Cardiac muscle cell (in vitro differentiated cells and primary cell): Measurements from ENCODE around the gene CCDC126. TPM values are rescaled to one million over a fixed set of nuclear protein-coding genes. Genes with fewer than 3 reads are reported as not detected.

ENCODE experiments used
- DNase-seq, 2 donors: peaks; one replicate each; pipeline versions ENCODE4 v3.0.0 to v3.0.0-alpha.2; 2010 to 2017; ENCODE audit warnings: low read depth in 1 of 2, low spot score in 1 of 2
- H3K27ac ChIP-seq: fragments of 200-600 bp; sonication (generic); 2 replicates; pipeline ENCODE4 v1.5.1; 2016
- H3K27me3 ChIP-seq: fragments of 200-600 bp; sonication (generic); 2 replicates; pipeline ENCODE4 v1.6.0; 2016; ENCODE audit warnings: control low read depth
- H3K36me3 ChIP-seq: fragments of 200-600 bp; sonication (generic); 2 replicates; pipeline ENCODE4 v1.5.1; 2016; ENCODE audit warnings: control low read depth
- H3K4me1 ChIP-seq: fragments of 200-600 bp; sonication (generic); 2 replicates; pipeline ENCODE4 v1.8.1; 2017; ENCODE audit warnings: low read depth, mild to moderate bottlenecking, mixed run types
- H3K4me3 ChIP-seq: fragments of 200-600 bp; sonication (generic); 2 replicates; pipeline ENCODE4 v1.5.1; 2016; ENCODE audit warnings: mild to moderate bottlenecking
- H3K9me3 ChIP-seq: fragments of 200-600 bp; sonication (generic); 2 replicates; pipeline ENCODE4 v1.5.1; 2017; ENCODE audit warnings: low read depth, mild to moderate bottlenecking, control low read depth
- polyA plus RNA-seq: library from polyadenylated mRNA; unstranded; fragments of >200 nt; fragmentation: Nextera tagmentation; extraction: Ambion mirVana; gene quantifications from 2 replicates; pipeline ENCODE4 v1.2.1, GENCODE V29; 2016
- total RNA-seq: library from RNA; depleted of rRNA; stranded (reverse); fragments of >200 nt; gene quantifications from 2 replicates; pipeline ENCODE4 v1.2.3, GENCODE V29; 2016
- TF ChIP-seq, protein P1 (sequence below): IDR thresholded peaks from 2 replicates; pipeline ENCODE4 v1.5.1; 2012; ENCODE audit warnings: low read depth, mild to moderate bottlenecking, low read length

The CCDC126 gene
- total and polyA plus RNA-seq, 2 experiments from 2014 or later: 3.9 to 8.7 TPM

DNA sequence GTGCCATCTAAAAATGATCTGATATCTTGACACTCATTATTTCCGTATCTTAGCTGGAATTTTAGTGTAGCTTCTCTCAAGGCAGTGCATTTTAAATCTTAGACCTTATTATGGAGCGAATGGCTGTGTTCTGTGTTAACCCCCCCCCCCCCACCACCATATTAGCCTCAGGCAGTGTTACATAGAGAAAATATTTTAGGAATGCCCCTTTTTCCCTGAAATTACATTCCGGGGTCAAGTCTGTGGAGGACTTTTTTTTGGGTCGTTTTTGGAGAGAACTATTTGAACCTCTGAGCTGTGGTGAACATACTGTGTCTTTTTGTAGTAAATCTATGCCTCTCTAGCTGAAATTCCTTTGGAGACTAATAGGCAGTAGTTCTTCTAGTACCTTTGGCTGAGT lies 3.1 kb downstream of the CCDC126 start:
- Histone ChIP-seq H3K27me3 (no peaks in the 10 kb centered on the region), H3K27ac (no peak overlapping the region), H3K36me3 (no peaks in the 10 kb centered on the region), H3K4me3 (no peak overlapping the region), H3K4me1 (no peaks in the 10 kb centered on the region), H3K9me3 (no peaks in the 10 kb centered on the region)
- TF ChIP-seq, protein P1, sequence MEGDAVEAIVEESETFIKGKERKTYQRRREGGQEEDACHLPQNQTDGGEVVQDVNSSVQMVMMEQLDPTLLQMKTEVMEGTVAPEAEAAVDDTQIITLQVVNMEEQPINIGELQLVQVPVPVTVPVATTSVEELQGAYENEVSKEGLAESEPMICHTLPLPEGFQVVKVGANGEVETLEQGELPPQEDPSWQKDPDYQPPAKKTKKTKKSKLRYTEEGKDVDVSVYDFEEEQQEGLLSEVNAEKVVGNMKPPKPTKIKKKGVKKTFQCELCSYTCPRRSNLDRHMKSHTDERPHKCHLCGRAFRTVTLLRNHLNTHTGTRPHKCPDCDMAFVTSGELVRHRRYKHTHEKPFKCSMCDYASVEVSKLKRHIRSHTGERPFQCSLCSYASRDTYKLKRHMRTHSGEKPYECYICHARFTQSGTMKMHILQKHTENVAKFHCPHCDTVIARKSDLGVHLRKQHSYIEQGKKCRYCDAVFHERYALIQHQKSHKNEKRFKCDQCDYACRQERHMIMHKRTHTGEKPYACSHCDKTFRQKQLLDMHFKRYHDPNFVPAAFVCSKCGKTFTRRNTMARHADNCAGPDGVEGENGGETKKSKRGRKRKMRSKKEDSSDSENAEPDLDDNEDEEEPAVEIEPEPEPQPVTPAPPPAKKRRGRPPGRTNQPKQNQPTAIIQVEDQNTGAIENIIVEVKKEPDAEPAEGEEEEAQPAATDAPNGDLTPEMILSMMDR: no peak
- no peak for DNase-seq

DNA sequence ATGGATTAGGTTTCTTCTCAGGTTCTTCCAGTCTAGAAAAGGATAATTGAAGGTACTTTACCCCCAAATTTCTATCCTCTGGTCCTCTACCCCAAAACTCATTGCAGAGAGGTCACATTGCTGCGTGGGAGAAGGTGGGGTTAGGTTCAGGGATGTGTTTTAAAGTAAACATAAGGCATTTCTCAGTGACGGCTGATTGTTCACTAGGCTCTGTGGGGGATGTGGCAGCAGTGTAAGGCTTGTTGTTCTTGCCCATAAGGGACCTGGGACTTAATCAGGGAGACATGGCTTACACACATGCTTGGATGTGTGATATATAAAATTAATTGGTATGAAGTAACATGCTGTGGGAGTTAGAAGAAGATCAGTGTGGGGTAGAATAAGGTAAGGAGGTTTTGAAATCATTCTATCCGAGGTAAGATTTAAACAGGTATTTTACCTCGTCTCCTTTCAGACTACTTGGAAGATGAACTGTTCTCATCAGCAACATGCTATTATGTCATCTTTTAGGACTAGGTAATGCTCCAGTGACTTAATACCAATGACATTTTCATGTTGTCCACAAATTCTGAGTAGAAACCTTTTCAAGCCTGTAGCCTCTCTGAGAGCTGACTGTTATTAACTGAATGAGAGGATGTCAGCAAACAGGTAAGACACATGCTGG lies 6.6 kb downstream of the CCDC126 start:
- Histone ChIP-seq H3K9me3 (no peaks in the 10 kb centered on the region), H3K27ac (no peak overlapping the region), H3K4me3 (no peak overlapping the region), H3K4me1 (no peaks in the 10 kb centered on the region), H3K36me3 (no peaks in the 10 kb centered on the region), H3K27me3 (no peaks in the 10 kb centered on the region)
- TF ChIP-seq, protein P1: no peak
- no peak for DNase-seq

DNA sequence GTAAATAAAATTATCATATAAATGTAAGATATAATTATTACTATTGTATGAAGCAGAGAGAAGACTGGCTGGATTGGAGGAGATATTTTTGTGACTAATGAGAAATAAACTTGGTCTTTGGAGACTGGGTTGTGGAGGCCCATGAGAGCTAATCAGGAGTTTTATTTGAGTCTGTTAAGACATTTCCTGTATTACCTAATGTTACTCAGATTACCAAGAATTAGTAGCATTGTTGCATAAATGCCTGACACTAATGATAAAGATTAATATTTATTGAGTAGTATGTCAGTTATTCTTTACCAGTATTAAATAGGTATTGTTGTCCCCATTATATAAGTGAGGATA lies 7.1 kb downstream of the CCDC126 start:
- Histone ChIP-seq H3K27ac (no peak overlapping the region), H3K27me3 (no peaks in the 10 kb centered on the region)
- TF ChIP-seq, protein P1: no peak

DNA sequence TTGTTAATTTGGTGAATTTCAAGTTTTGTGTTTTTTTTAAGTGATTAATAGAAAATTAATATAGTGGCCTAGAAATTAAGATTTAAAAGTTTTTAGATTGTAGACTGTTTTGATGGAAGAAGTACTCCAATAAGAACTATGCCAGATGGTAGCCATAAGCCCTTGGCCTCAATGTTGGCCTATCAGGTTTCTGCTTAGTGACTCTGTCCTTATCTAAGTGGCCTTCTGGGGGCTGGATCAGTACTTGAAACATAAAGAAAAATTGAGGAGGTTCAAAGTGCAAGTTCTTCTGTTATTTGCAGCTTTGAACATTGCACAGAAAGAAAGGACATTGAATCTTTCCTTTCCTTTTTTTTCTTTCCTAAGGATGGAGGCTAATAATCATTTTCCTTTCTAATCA lies 9.9 kb downstream of the CCDC126 start:
- Histone ChIP-seq H3K4me3 (no peak overlapping the region), H3K27ac (no peak overlapping the region), H3K36me3 (peaks cover 3% of the 10 kb centered on the region), H3K27me3 (no peaks in the 10 kb centered on the region), H3K4me1 (no peaks in the 10 kb centered on the region), H3K9me3 (no peaks in the 10 kb centered on the region)
- DNase-seq: no peak
- TF ChIP-seq, protein P1: no peak

More for the DNA sequence above, 7.1 kb downstream of the CCDC126 start:
- Histone ChIP-seq H3K9me3 (no peaks in the 10 kb centered on the region), H3K4me3 (no peak overlapping the region), H3K4me1 (no peaks in the 10 kb centered on the region), H3K36me3 (no peaks in the 10 kb centered on the region)
- peak in 1 of 2 donors; percentile 54 for DNase-seq

DNA sequence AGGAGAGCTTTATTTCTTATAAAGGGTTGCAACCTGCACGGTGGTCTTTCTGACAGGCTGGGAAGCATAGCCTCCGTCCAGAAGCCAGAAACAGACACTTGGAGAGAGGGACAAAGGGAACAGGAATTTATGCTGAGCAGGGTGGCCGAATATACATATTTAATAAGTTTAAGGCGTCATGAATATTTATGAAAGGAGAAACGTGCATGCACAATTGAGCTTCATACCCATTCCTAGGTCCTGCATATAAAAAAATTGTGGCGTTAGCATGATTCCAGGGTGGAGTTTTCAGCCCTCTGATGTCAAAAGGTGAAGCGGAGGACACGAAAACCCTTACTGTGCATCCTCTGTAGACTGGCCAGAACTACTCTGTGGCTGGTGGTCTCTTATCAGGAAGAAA lies 10.7 kb downstream of the CCDC126 start:
- H3K4me1 ChIP-seq: no peaks in the 10 kb centered on the region
- no peaks in the 10 kb centered on the region for H3K27me3 ChIP-seq
- no peak for DNase-seq
- H3K9me3 ChIP-seq: no peaks in the 10 kb centered on the region
- peaks cover 3% of the 10 kb centered on the region for H3K36me3 ChIP-seq
- no peak overlapping the region for H3K4me3 ChIP-seq
- no peak overlapping the region for H3K27ac ChIP-seq
- TF ChIP-seq, protein P1: no peak
